H1 (cell line): Measurements from ENCODE around the gene HDC. TPM values are rescaled to one million over a fixed set of nuclear protein-coding genes. Genes with fewer than 3 reads are reported as not detected.

ENCODE experiments used
- ASH2L ChIP-seq: fragments of 200-600, 300-600 bp; sonication (generic); IDR thresholded peaks from one replicate; pipeline ENCODE4 v1.7.1; 2017; ENCODE audit warnings: low read length
- JUN ChIP-seq: IDR thresholded peaks from 2 replicates; pipeline ENCODE4 v1.6.1; 2011; ENCODE audit warnings: low read depth, mild to moderate bottlenecking, improper control_type of control experiment, low read length
- polyA plus RNA-seq, 7 experiments: library from polyadenylated mRNA; depleted of rRNA in 3 of 7; stranded (reverse) in 5 of 7; unstranded in 2 of 7; fragments of >200 nt in 5 of 7; fragments of 200-250 nt in 2 of 7; gene quantifications; 1 replicate in 5 of 7; 2 replicates in 1 of 7; 4 replicates in 1 of 7; pipeline versions ENCODE4 v1.2.1 to v1.2.3, GENCODE V29; 2011 to 2013; ENCODE audit warnings: missing spikeins in 2 of 7, mixed read lengths in 2 of 7
- total RNA-seq: library from RNA; stranded (reverse); fragmentation: NEBNext Ultra II Directional; extraction: Animal tissue kit (Norgen Biotek cat#: 25700); gene quantifications from 2 replicates; pipeline ENCODE4 v1.2.1, GENCODE V29; 2021

HDC gene
- total and polyA plus RNA-seq, 2 of the 8 experiments (the other 6 are each of a cell fraction or from before 2014, with no cell fraction given) = 0.20 to 0.22 TPM

DNA sequence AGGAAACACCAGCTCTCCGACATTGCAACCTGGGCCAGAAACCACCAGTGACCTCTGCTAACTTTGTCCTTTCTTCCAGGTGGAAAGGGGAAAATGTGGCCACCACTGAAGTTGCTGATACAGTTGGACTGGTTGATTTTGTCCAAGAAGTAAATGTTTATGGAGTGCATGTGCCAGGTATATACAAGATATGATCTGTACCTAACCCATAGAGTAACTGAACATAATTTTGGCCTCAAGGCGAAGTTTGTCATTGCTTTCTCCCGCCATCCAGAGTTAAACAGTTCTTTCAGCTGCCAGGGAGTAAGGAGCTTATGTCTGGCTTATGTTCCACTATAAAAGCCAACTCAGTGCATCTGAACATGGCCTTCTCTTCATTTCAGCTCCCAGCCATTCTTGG is 36.7 kb downstream of the HDC start (continued):
- no peak for TF ChIP-seq ASH2L
- TF ChIP-seq JUN = no peak
